T-cell (primary cell): Measurements from ENCODE around the gene SPEG. TPM values are rescaled to one million over a fixed set of nuclear protein-coding genes. Genes with fewer than 3 reads are reported as not detected.

ENCODE experiments used
- ATAC-seq, 4 experiments: fragments of 200-7000 bp in 3 of 4; fragments of 150-1000 bp in 1 of 4; cut with Tn5 transposase; replicated peaks in 1 of 4; 1 replicate in 3 of 4; 2 replicates in 1 of 4; pipeline ENCODE4 v1.10.0; 2021; ENCODE audit warnings: moderate library complexity in 3 of 4, mild to moderate bottlenecking in 2 of 4, moderate number of reproducible peaks in 1 of 4
- CTCF ChIA-PET, 2 donors: fragments of 300-600 bp; sonication (Branson Sonifier 250); formaldehyde crosslinking; loops; one replicate each; lab custom pipeline; 2022; ENCODE audit warnings: antibody characterized with exemption in 2 of 2; lab: Charles Lee
- POLR2A ChIA-PET, 2 donors: fragments of 300-600 bp; sonication (Branson Sonifier 250); formaldehyde crosslinking; loops; one replicate each; lab custom pipeline; 2022; ENCODE audit warnings: antibody characterized with exemption in 2 of 2; lab: Charles Lee
- DNase-seq, 35 experiments: peaks; one replicate each; pipeline versions ENCODE4 v3.0.0 to v3.0.0-alpha.2; 2013 to 2023
- H3K27ac ChIP-seq: one replicate; pipeline ENCODE4 v1.5.1; 2013; ENCODE audit warnings: low read length
- H3K27me3 ChIP-seq, 2 experiments: replicated peaks in 1 of 2; 1 replicate in 1 of 2; 2 replicates in 1 of 2; pipeline versions ENCODE4 v1.6.1 to v1.7.0; 2013; ENCODE audit warnings: low read length in 1 of 2, mixed read lengths in 1 of 2; ENCODE audit not compliant: control insufficient read depth in 2 of 2, insufficient read depth in 2 of 2; ENCODE audit errors: extremely low read depth in 1 of 2
- H3K36me3 ChIP-seq, 2 donors: 1 replicate in 1 of 2; 2 replicates in 1 of 2; pipeline versions ENCODE4 v1.6.1 to v1.7.0; 2013; ENCODE audit warnings: low read length in 1 of 2; ENCODE audit not compliant: control insufficient read depth in 2 of 2, insufficient read depth in 1 of 2; ENCODE audit errors: extremely low read depth in 1 of 2
- H3K4me1 ChIP-seq, 2 experiments: 1 replicate in 1 of 2; 2 replicates in 1 of 2; pipeline versions ENCODE4 v1.6.1 to v1.7.0; 2013; ENCODE audit warnings: low read length in 2 of 2, mixed read lengths in 1 of 2; ENCODE audit not compliant: insufficient read depth in 2 of 2, control insufficient read depth in 1 of 2; ENCODE audit errors: extremely low read depth in 1 of 2
- H3K4me3 ChIP-seq, 2 donors: 1 replicate in 1 of 2; 2 replicates in 1 of 2; pipeline versions ENCODE4 v1.5.1 to v1.7.0; 2013; ENCODE audit warnings: mild to moderate bottlenecking in 2 of 2, low read length in 1 of 2, moderate library complexity in 1 of 2; ENCODE audit not compliant: control insufficient read depth in 1 of 2; ENCODE audit errors: extremely low read depth in 1 of 2
- H3K9me3 ChIP-seq: 2 replicates; pipeline ENCODE4 v1.7.0; 2013
- H3K27ac Mint-ChIP-seq, 2 donors: one replicate each; pipeline ENCODE4 v1.8.0; 2020 to 2021; ENCODE audit warnings: mild to moderate bottlenecking in 2 of 2, mixed read lengths in 2 of 2
- H3K27me3 Mint-ChIP-seq, 2 donors: one replicate each; pipeline ENCODE4 v1.8.0; 2021 to 2022; ENCODE audit warnings: mixed read lengths in 2 of 2
- H3K36me3 Mint-ChIP-seq: one replicate; pipeline ENCODE4 v1.8.0; 2021; ENCODE audit warnings: mixed read lengths
- H3K4me1 Mint-ChIP-seq, 3 donors: one replicate each; pipeline ENCODE4 v1.8.0; 2020 to 2022; ENCODE audit warnings: mixed read lengths in 3 of 3, mild to moderate bottlenecking in 1 of 3
- H3K4me3 Mint-ChIP-seq, 3 donors: one replicate each; pipeline ENCODE4 v1.8.0; 2020 to 2022; ENCODE audit warnings: mild to moderate bottlenecking in 3 of 3, mixed read lengths in 3 of 3, moderate library complexity in 3 of 3
- H3K9me3 Mint-ChIP-seq, 3 donors: one replicate each; pipeline ENCODE4 v1.8.0; 2020 to 2022; ENCODE audit warnings: mixed read lengths in 3 of 3
- WGBS: methylation state at CpG from one replicate; pipeline ENCODE4 v1.1.5; 2013; ENCODE audit warnings: missing lambda C conversion rate; ENCODE audit not compliant: insufficient coverage; 5-methylcytosine and 5-hydroxymethylcytosine counted together
- total RNA-seq, 35 experiments: library from RNA in 6 of 35; stranded (reverse) in 6 of 35; fragments of 120-200 nt in 1 of 35; gene quantifications; one replicate each; pipeline versions ENCODE4 v1.2.1 to v1.2.4 and lab custom pipeline; 2013 to 2026

Gene SPEG
- total RNA-seq, 5 donors from 2014 or later (not counting 1 experiment from before 2014, with no cell fraction given) = 13.8 to 23.9 (median 18.9) TPM

- Histone ChIP-seq H3K9me3 (no peaks in the 10 kb centered on the region), H3K36me3 (peaks cover 0 to 3% of the 10 kb centered on the region in 2 donors), H3K27me3 (peaks cover 0 to 29% of the 10 kb centered on the region in 2 experiments), H3K4me3 (no peak overlapping the region), H3K27ac (no peak overlapping the region), H3K4me1 (no peaks in the 10 kb centered on the region)
- WGBS = 83% methylated on average over 7 of the region's 16 CpGs
- Mint-ChIP-seq H3K27me3 (peaks cover 0 to 6% of the 10 kb centered on the region in 2 donors), H3K4me3 (no peak overlapping the region), H3K4me1 (no peaks in the 10 kb centered on the region), H3K9me3 (no peaks in the 10 kb centered on the region), H3K27ac (no peak overlapping the region), H3K36me3 (peaks cover 9% of the 10 kb centered on the region)
- ATAC-seq (no peak), DNase-seq (no peak)
- ChIA-PET CTCF (no interaction called here), POLR2A (interaction anchor here in 1 of 2 donors (0.6 kb wide), 1 partner anchor 14 kb away, joined by 3 read pairs; no protein-coding TSS in a partner anchor)
Measured at GRCh38 chr2:219469186-219469724, 34.6 kb downstream of the SPEG start.

- Mint-ChIP-seq H3K4me1 (no peaks in the 10 kb centered on the region), H3K9me3 (no peaks in the 10 kb centered on the region), H3K4me3 (no peak overlapping the region), H3K27ac (no peak overlapping the region), H3K27me3 (peaks cover 0 to 6% of the 10 kb centered on the region in 2 donors), H3K36me3 (peaks cover 9% of the 10 kb centered on the region)
- DNase-seq = no peak
- POLR2A ChIA-PET = no interaction called here
- H3K27ac ChIP-seq = no peak overlapping the region
- no peak overlapping the region for H3K4me3 ChIP-seq
- H3K4me1 ChIP-seq = no peaks in the 10 kb centered on the region
- WGBS = no CpG with 5 or more reads among the region's 4 CpGs
- peaks cover 0 to 3% of the 10 kb centered on the region in 2 donors for H3K36me3 ChIP-seq
- peaks cover 0 to 34% of the 10 kb centered on the region in 2 experiments for H3K27me3 ChIP-seq
- no peak for ATAC-seq
- CTCF ChIA-PET = no interaction called here
- H3K9me3 ChIP-seq = no peaks in the 10 kb centered on the region
Measured at GRCh38 chr2:219470429-219470828, 35.8 kb downstream of the SPEG start.

- no peak overlapping the region for H3K4me3 Mint-ChIP-seq
- Histone ChIP-seq H3K4me1 (no peaks in the 10 kb centered on the region), H3K9me3 (no peaks in the 10 kb centered on the region), H3K27me3 (peaks cover 0 to 41% of the 10 kb centered on the region in 2 experiments), H3K36me3 (peaks cover 0 to 3% of the 10 kb centered on the region in 2 donors), H3K27ac (no peak overlapping the region), H3K4me3 (no peak overlapping the region)
- H3K9me3 Mint-ChIP-seq = no peaks in the 10 kb centered on the region
- peaks cover 4 to 5% (median 4%) of the 10 kb centered on the region in 3 donors for H3K4me1 Mint-ChIP-seq
- POLR2A ChIA-PET = no interaction called here
- CTCF ChIA-PET = no interaction called here
- H3K36me3 Mint-ChIP-seq = peaks cover 9% of the 10 kb centered on the region
- peaks cover 0 to 11% of the 10 kb centered on the region in 2 donors for H3K27me3 Mint-ChIP-seq
- DNase-seq (no peak), ATAC-seq (no peak)
- no peak overlapping the region for H3K27ac Mint-ChIP-seq
- 84% methylated on average over 18 of the region's 22 CpGs for WGBS
Measured at GRCh38 chr2:219471476-219472371, 37.1 kb downstream of the SPEG start.

- H3K27me3 ChIP-seq = peaks cover 0 to 51% of the 10 kb centered on the region in 2 experiments
- Mint-ChIP-seq H3K4me3 (no peak overlapping the region), H3K27ac (no peak overlapping the region), H3K36me3 (peaks cover 9% of the 10 kb centered on the region), H3K27me3 (peaks cover 0 to 11% of the 10 kb centered on the region in 2 donors), H3K4me1 (peaks cover 4 to 5% (median 4%) of the 10 kb centered on the region in 3 donors), H3K9me3 (no peaks in the 10 kb centered on the region)
- 92% methylated on average over 9 of the region's 12 CpGs for WGBS
- H3K4me1 ChIP-seq = no peaks in the 10 kb centered on the region
- ATAC-seq (no peak), DNase-seq (no peak)
- H3K9me3 ChIP-seq = no peaks in the 10 kb centered on the region
- CTCF ChIA-PET = interaction anchor here in 1 of 2 donors (0.7 kb wide), 1 partner anchor 628 kb away, joined by 3 read pairs; no protein-coding TSS in a partner anchor
- H3K36me3 ChIP-seq = peaks cover 0 to 3% of the 10 kb centered on the region in 2 donors
- POLR2A ChIA-PET = no interaction called here
- H3K27ac ChIP-seq = no peak overlapping the region
- no peak overlapping the region for H3K4me3 ChIP-seq
Measured at GRCh38 chr2:219472629-219473187, 38.1 kb downstream of the SPEG start.

- H3K9me3 Mint-ChIP-seq = no peaks in the 10 kb centered on the region
- peaks cover 4 to 5% (median 4%) of the 10 kb centered on the region in 3 donors for H3K4me1 Mint-ChIP-seq
- H3K4me1 ChIP-seq = no peaks in the 10 kb centered on the region
- 85% methylated on average over 18 of the region's 18 CpGs for WGBS
- CTCF ChIA-PET = interaction anchor here (0.6 to 0.7 kb wide), 2 partner anchors 9 to 629 kb away, joined by 3 read pairs; no protein-coding TSS in a partner anchor
- H3K4me3 ChIP-seq = no peak overlapping the region
- DNase-seq (no peak), ATAC-seq (no peak)
- peaks cover 0 to 3% of the 10 kb centered on the region in 2 donors for H3K36me3 ChIP-seq
- peaks cover 0 to 11% of the 10 kb centered on the region in 2 donors for H3K27me3 Mint-ChIP-seq
- peaks cover 9% of the 10 kb centered on the region for H3K36me3 Mint-ChIP-seq
- H3K4me3 Mint-ChIP-seq = no peak overlapping the region
- POLR2A ChIA-PET = interaction anchor here in 1 of 2 donors (0.7 kb wide), 1 partner anchor 31 kb away, joined by 10 read pairs; no protein-coding TSS in a partner anchor
- no peaks in the 10 kb centered on the region for H3K9me3 ChIP-seq
- peaks cover 0 to 52% of the 10 kb centered on the region in 2 experiments for H3K27me3 ChIP-seq
- H3K27ac ChIP-seq = no peak overlapping the region
- H3K27ac Mint-ChIP-seq = no peak overlapping the region
Measured at GRCh38 chr2:219473511-219473910, 38.9 kb downstream of the SPEG start.
